C4-2B (cell line): Measurements from ENCODE around the gene PSMG4.

ENCODE experiments used
- H3K27ac ChIP-seq: fragments of 450-650 bp; 2 replicates; pipeline ENCODE4 v1.5.1; 2017
- CTCF ChIP-seq: fragments of 450-650 bp; conservative IDR thresholded peaks from 2 replicates; pipeline ENCODE4 v1.5.1; 2017; ENCODE audit warnings: mild to moderate bottlenecking
- ZFX ChIP-seq: fragments of 450-650 bp; IDR thresholded peaks from 2 replicates; pipeline ENCODE4 v1.6.1; 2017

The PSMG4 gene

GRCh38 chr6:3258201-3258600 lies 546 bp upstream of the PSMG4 start:
- TF ChIP-seq ZFX (no peak), CTCF (no peak)
- peak overlapping the region; percentile 97; the same call in 1 of the 2 replicates for H3K27ac ChIP-seq

GRCh38 chr6:3259491-3259958 lies 778 bp downstream of the PSMG4 start:
- TF ChIP-seq CTCF = no peak
- TF ChIP-seq ZFX = peak; percentile 78
- peak overlapping the region; percentile 97 for H3K27ac ChIP-seq

GRCh38 chr6:3260296-3260695 lies 1.5 kb downstream of the PSMG4 start:
- H3K27ac ChIP-seq = no peak overlapping the region
- TF ChIP-seq ZFX (no peak), CTCF (no peak)

GRCh38 chr6:3260772-3261517 lies 2.2 kb downstream of the PSMG4 start:
- H3K27ac ChIP-seq = no peak overlapping the region
- no peak for TF ChIP-seq CTCF
- TF ChIP-seq ZFX = no peak

GRCh38 chr6:3261518-3261820 lies 2.7 kb downstream of the PSMG4 start:
- H3K27ac ChIP-seq = no peak overlapping the region
- no peak for TF ChIP-seq CTCF
- TF ChIP-seq ZFX = no peak

- no peak overlapping the region for H3K27ac ChIP-seq
- TF ChIP-seq CTCF (no peak), ZFX (no peak)
Measured at GRCh38 chr6:3261921-3262320, 3.2 kb downstream of the PSMG4 start.

- TF ChIP-seq ZFX (no peak), CTCF (no peak)
Measured at GRCh38 chr6:3263096-3263495, 4.3 kb downstream of the PSMG4 start.

More at GRCh38 chr6:3263096-3263495, 4.3 kb downstream of the PSMG4 start:
- no peak overlapping the region for H3K27ac ChIP-seq
